HepG2 (cell line): Measurements from ENCODE around the gene HIC1. TPM values are rescaled to one million over a fixed set of nuclear protein-coding genes. Genes with fewer than 3 reads are reported as not detected.
A peak's percentile ranks its signal among the peaks of the same experiment; 100 is the strongest.

Source experiments
- ATAD3A ChIP-seq: sonication (generic); formaldehyde crosslinking; IDR thresholded peaks from 2 replicates; pipeline ENCODE4 v1.4.0; 2020; ENCODE audit warnings: missing genetic modification reagents
- CAMTA2 ChIP-seq: sonication (generic); formaldehyde crosslinking; IDR thresholded peaks from 2 replicates; pipeline ENCODE4 v1.4.0; 2020; ENCODE audit warnings: mild to moderate bottlenecking, missing genetic modification reagents, borderline replicate concordance
- DNMT1 ChIP-seq: sonication (generic); formaldehyde crosslinking; IDR thresholded peaks from 2 replicates; pipeline ENCODE4 v1.5.1; 2020; ENCODE audit warnings: mild to moderate bottlenecking, missing genetic modification reagents
- KAT2B ChIP-seq: fragments of 150-350 bp; IDR thresholded peaks from 2 replicates; pipeline ENCODE4 v1.6.1; 2014; ENCODE audit warnings: low read depth, low read length, borderline replicate concordance
- KLF15 ChIP-seq: sonication (generic); formaldehyde crosslinking; IDR thresholded peaks from 2 replicates; pipeline ENCODE4 v1.8.1; 2023; ENCODE audit warnings: borderline replicate concordance, mild to moderate bottlenecking, inconsistent platforms, missing genetic modification reagents, mixed read lengths
- MLLT10 ChIP-seq: sonication (generic); formaldehyde crosslinking; IDR thresholded peaks from 2 replicates; pipeline ENCODE4 v1.4.0; 2020; ENCODE audit warnings: missing genetic modification reagents
- MLX ChIP-seq: IDR thresholded peaks from 2 replicates; pipeline ENCODE4 v1.6.1; 2016
- NKX3-1 ChIP-seq: sonication (generic); formaldehyde crosslinking; IDR thresholded peaks from 2 replicates; pipeline ENCODE4 v1.5.0; 2020; ENCODE audit warnings: missing genetic modification reagents
- POLR2A ChIP-seq, 2 experiments: IDR thresholded peaks; 2 replicates each; pipeline ENCODE4 v1.6.1; 2011; ENCODE audit warnings: low read depth in 2 of 2, low read length in 2 of 2, mild to moderate bottlenecking in 1 of 2, moderate library complexity in 1 of 2; ENCODE audit not compliant: insufficient read depth in 1 of 2
- PRDM15 ChIP-seq: sonication (generic); formaldehyde crosslinking; IDR thresholded peaks from 2 replicates; pipeline ENCODE4 v1.4.0; 2020; ENCODE audit warnings: missing genetic modification reagents
- REL ChIP-seq: sonication (generic); formaldehyde crosslinking; conservative IDR thresholded peaks from 2 replicates; pipeline ENCODE4 v1.8.0; 2022; ENCODE audit warnings: mild to moderate bottlenecking, missing genetic modification reagents, moderate library complexity
- REPIN1 ChIP-seq: sonication (generic); formaldehyde crosslinking; IDR thresholded peaks from 2 replicates; pipeline ENCODE4 v1.8.0; 2022; ENCODE audit warnings: missing genetic modification reagents, low read depth, mild to moderate bottlenecking, borderline replicate concordance
- REXO4 ChIP-seq: sonication (generic); formaldehyde crosslinking; IDR thresholded peaks from 2 replicates; pipeline ENCODE4 v1.8.0; 2022; ENCODE audit warnings: missing genetic modification reagents, mild to moderate bottlenecking, borderline replicate concordance
- SRSF4 ChIP-seq: fragments of 200-400 bp; formaldehyde crosslinking; IDR thresholded peaks from one replicate; pipeline ENCODE4 v1.6.1; 2018; ENCODE audit warnings: mild to moderate bottlenecking, low read depth, low read length, moderate library complexity; ENCODE audit not compliant: poor library complexity, severe bottlenecking
- TRIM22 ChIP-seq: fragments of 450-650 bp; IDR thresholded peaks from 2 replicates; pipeline ENCODE4 v1.6.1; 2017
- ZFP62 ChIP-seq: sonication (generic); formaldehyde crosslinking; IDR thresholded peaks from 2 replicates; pipeline ENCODE4 v1.4.0; 2020; ENCODE audit warnings: missing genetic modification reagents
- ZKSCAN1 ChIP-seq: fragments of 150-350 bp; IDR thresholded peaks from 2 replicates; pipeline ENCODE4 v1.6.1; 2014; ENCODE audit warnings: low read length
- ZNF121 ChIP-seq: sonication (generic); formaldehyde crosslinking; IDR thresholded peaks from 2 replicates; pipeline ENCODE4 v1.5.0; 2020; ENCODE audit warnings: mild to moderate bottlenecking, missing genetic modification reagents
- ZNF20 ChIP-seq: sonication (generic); formaldehyde crosslinking; IDR thresholded peaks from 2 replicates; pipeline ENCODE4 v1.4.0; 2020; ENCODE audit warnings: mild to moderate bottlenecking, moderate library complexity, missing genetic modification reagents
- ZNF33B ChIP-seq: sonication (generic); formaldehyde crosslinking; IDR thresholded peaks from 2 replicates; pipeline ENCODE4 v1.5.1; 2020; ENCODE audit warnings: mild to moderate bottlenecking, missing genetic modification reagents
- ZNF451 ChIP-seq: sonication (generic); formaldehyde crosslinking; IDR thresholded peaks from 2 replicates; pipeline ENCODE4 v1.5.0; 2020; ENCODE audit warnings: mild to moderate bottlenecking, missing genetic modification reagents
- ZNF460 ChIP-seq: sonication (generic); formaldehyde crosslinking; IDR thresholded peaks from 2 replicates; pipeline ENCODE4 v1.5.1; 2020; ENCODE audit warnings: missing genetic modification reagents, mild to moderate bottlenecking, borderline replicate concordance
- ZNF549 ChIP-seq: sonication (generic); formaldehyde crosslinking; IDR thresholded peaks from 2 replicates; pipeline ENCODE4 v1.5.0; 2020; ENCODE audit warnings: missing genetic modification reagents
- ZNF577 ChIP-seq: sonication (generic); formaldehyde crosslinking; IDR thresholded peaks from 2 replicates; pipeline ENCODE4 v1.4.0; 2020; ENCODE audit warnings: mild to moderate bottlenecking, low read depth, missing genetic modification reagents, borderline replicate concordance
- ZSCAN20 ChIP-seq: sonication (generic); formaldehyde crosslinking; IDR thresholded peaks from 2 replicates; pipeline ENCODE4 v1.4.0; 2020; ENCODE audit warnings: missing genetic modification reagents, mild to moderate bottlenecking, borderline replicate concordance
- polyA plus RNA-seq, 8 experiments: library from polyadenylated mRNA; depleted of rRNA in 3 of 8; stranded (reverse) in 7 of 8; unstranded in 1 of 8; fragments of >200 nt; fragmentation: Illumina TruSeq in 4 of 8; extraction: Trizol in 4 of 8; gene quantifications; 2 replicates each; pipeline versions ENCODE4 v1.2.1 to v1.2.3, GENCODE V29; 2011 to 2016; ENCODE audit warnings: low read depth in 4 of 8, missing spikeins in 1 of 8, mixed read lengths in 1 of 8; ENCODE audit not compliant: insufficient read depth in 1 of 8
- total RNA-seq, 5 experiments: library from RNA; depleted of rRNA; stranded (reverse); fragments of >200 nt; fragmentation: Illumina TruSeq; extraction: Trizol; gene quantifications; 2 replicates each; pipeline ENCODE4 v1.2.3, GENCODE V29; 2016; ENCODE audit warnings: low read depth in 1 of 5

The HIC1 gene
- total and polyA plus RNA-seq, 2 of the 13 experiments (the other 11 are each of a cell fraction or from before 2014, with no cell fraction given) = 0.04 to 0.31 TPM

- TF ChIP-seq TRIM22 (no peak), ATAD3A (no peak), REXO4 (CRISPR knock-in tag) (no peak), KAT2B (peak; percentile 68; the same call in 1 of the 2 replicates), ZFP62 (no peak), ZNF121 (CRISPR knock-in tag) (no peak), ZSCAN20 (CRISPR knock-in tag) (peak; percentile 53; the same call in 1 of the 2 replicates), MLLT10 (0 out of 2 replicates have a peak, but pooled peaks have one; percentile 52), CAMTA2 (CRISPR knock-in tag) (no peak; the same call in 1 of the 2 replicates), KLF15 (CRISPR knock-in tag) (peak; percentile 58; the same call in 1 of the 2 replicates), ZNF460 (CRISPR knock-in tag) (no peak; the same call in 1 of the 2 replicates), REL (CRISPR knock-in tag) (no peak), POLR2A (IDR thresholded peaks at IDR 0.05; ENCODE audit: insufficient read depth in 1 of 2, low read depth in 2 of 2, low read length in 2 of 2) (peak; percentile 68 to 73), ZNF451 (CRISPR knock-in tag) (no peak), ZNF549 (CRISPR knock-in tag) (no peak), REPIN1 (peak; percentile 1; the same call in 1 of the 2 replicates), SRSF4 (no peak), MLX (peak; percentile 76), ZNF33B (CRISPR knock-in tag) (peak; percentile 71; the same call in 1 of the 2 replicates), NKX3-1 (CRISPR knock-in tag) (0 out of 2 replicates have a peak, but pooled peaks have one; percentile 39), ZKSCAN1 (no peak), ZNF20 (CRISPR knock-in tag) (no peak), PRDM15 (no peak), ZNF577 (no peak), DNMT1 (CRISPR knock-in tag) (no peak)
These were observed 24.8 kb upstream of the HIC1 start, which contains the start of gene DPH1 (continued) for GRCh38 chr17:2029911-2030778.
